ENCODE data around the gene CAPS. TPM values are rescaled to one million over a fixed set of nuclear protein-coding genes. Genes with fewer than 3 reads are reported as not detected.

CAPS gene
- total RNA-seq, 1 donor from 2014 or later, result 9.3 TPM

DNA sequence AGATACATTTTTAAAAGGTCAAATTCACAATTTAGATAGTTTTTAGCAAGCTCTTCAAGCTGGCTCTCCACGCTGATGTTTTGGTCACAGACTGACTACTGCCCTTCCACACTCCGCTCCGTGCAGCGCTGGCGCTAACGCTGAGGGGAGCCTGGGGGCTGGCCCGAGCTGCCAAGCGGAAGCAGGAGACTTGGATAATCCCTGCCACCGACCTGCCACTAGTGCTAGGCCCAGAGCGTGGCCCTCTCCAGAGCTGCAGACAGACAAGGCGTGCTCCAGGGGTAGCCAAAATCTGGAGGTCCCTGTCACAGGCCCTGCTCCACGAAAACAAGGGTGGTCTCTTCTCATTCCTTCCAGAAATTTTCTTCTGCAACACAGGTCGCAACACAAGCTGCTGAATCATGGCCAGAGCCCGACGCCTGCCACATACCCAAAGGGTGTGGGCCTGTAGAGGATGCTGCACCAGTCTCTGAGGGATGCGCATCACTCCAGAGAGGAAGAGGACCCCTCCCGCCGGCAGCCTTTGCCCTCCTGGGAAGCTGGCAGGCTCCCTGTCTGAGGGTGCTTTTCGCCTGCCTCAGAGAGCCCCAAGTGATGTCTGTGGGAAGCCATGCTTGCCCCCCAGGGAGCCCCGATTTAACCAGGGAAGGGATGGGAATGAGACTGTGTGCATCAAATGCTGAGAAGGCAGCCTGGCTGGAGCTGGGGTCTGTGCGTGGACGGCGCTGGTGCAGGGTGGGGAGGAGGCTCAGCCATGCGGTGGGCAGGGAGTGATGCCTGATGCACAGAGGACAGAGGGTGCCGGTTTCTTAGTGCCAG lies 21.6 kb downstream of the CAPS start:
- Mint-ChIP-seq H3K4me1 (ENCODE audit: unreplicated experiment) (peaks cover 10% of the 10 kb centered on the region), H3K4me3 (ENCODE audit: unreplicated experiment) (no peak overlapping the region), H3K27me3 (ENCODE audit: unreplicated experiment) (no peaks in the 10 kb centered on the region), H3K36me3 (ENCODE audit: low read depth, unreplicated experiment) (peaks cover 22% of the 10 kb centered on the region), H3K27ac (ENCODE audit: unreplicated experiment) (peak overlapping the region; percentile 24), H3K9me3 (ENCODE audit: unreplicated experiment) (no peaks in the 10 kb centered on the region)
- DNase-seq (ENCODE audit: low spot score), result no peak
- no peak for TF ChIP-seq CTCF (IDR thresholded peaks at IDR 0.05; ENCODE audit: unreplicated experiment)

- TF ChIP-seq CTCF (IDR thresholded peaks at IDR 0.05; ENCODE audit: unreplicated experiment), result no peak
- no peaks in the 10 kb centered on the region for H3K27me3 Mint-ChIP-seq (ENCODE audit: unreplicated experiment)
- no peaks in the 10 kb centered on the region for H3K9me3 Mint-ChIP-seq (ENCODE audit: unreplicated experiment)
- H3K27ac Mint-ChIP-seq (ENCODE audit: unreplicated experiment), result no peak overlapping the region
- peaks cover 22% of the 10 kb centered on the region for H3K36me3 Mint-ChIP-seq (ENCODE audit: low read depth, unreplicated experiment)
- peaks cover 10% of the 10 kb centered on the region for H3K4me1 Mint-ChIP-seq (ENCODE audit: unreplicated experiment)
- H3K4me3 Mint-ChIP-seq (ENCODE audit: unreplicated experiment), result no peak overlapping the region
- no peak for DNase-seq (ENCODE audit: low spot score)
Observed at GRCh38 chr19:5936292-5936592, 22.2 kb downstream of the CAPS start.

- DNase-seq (ENCODE audit: low spot score), result no peak
- no peak for TF ChIP-seq CTCF (IDR thresholded peaks at IDR 0.05; ENCODE audit: unreplicated experiment)
- H3K4me1 Mint-ChIP-seq (ENCODE audit: unreplicated experiment), result peaks cover 10% of the 10 kb centered on the region
- no peak overlapping the region for H3K27ac Mint-ChIP-seq (ENCODE audit: unreplicated experiment)
- peak overlapping the region; percentile 58 for H3K4me3 Mint-ChIP-seq (ENCODE audit: unreplicated experiment)
- H3K27me3 Mint-ChIP-seq (ENCODE audit: unreplicated experiment), result no peaks in the 10 kb centered on the region
- H3K36me3 Mint-ChIP-seq (ENCODE audit: low read depth, unreplicated experiment), result peaks cover 18% of the 10 kb centered on the region
- no peaks in the 10 kb centered on the region for H3K9me3 Mint-ChIP-seq (ENCODE audit: unreplicated experiment)
Observed at GRCh38 chr19:5937550-5937949, 23.5 kb downstream of the CAPS start.

- Mint-ChIP-seq H3K4me1 (ENCODE audit: unreplicated experiment) (peaks cover 1% of the 10 kb centered on the region), H3K36me3 (ENCODE audit: low read depth, unreplicated experiment) (peaks cover 26% of the 10 kb centered on the region), H3K27me3 (ENCODE audit: unreplicated experiment) (peaks cover 4% of the 10 kb centered on the region), H3K9me3 (ENCODE audit: unreplicated experiment) (no peaks in the 10 kb centered on the region), H3K4me3 (ENCODE audit: unreplicated experiment) (no peak overlapping the region), H3K27ac (ENCODE audit: unreplicated experiment) (no peak overlapping the region)
- no peak for DNase-seq (ENCODE audit: low spot score)
- no peak for TF ChIP-seq CTCF (IDR thresholded peaks at IDR 0.05; ENCODE audit: unreplicated experiment)
Observed at GRCh38 chr19:5940260-5941208, 26.5 kb downstream of the CAPS start.

All from endothelial cell (in vitro differentiated cells).